GM21825 (cell line): Measurements from ENCODE around the gene CHRND.

ENCODE experiments used
- ATAC-seq: cut with Tn5 transposase; IDR thresholded peaks from one replicate; pipeline ENCODE4 v1.9.1; 2021; ENCODE audit warnings: mild to moderate bottlenecking, moderate library complexity; ENCODE audit not compliant: unreplicated experiment

The CHRND gene

GRCh38 chr2:232525791-232526371, at the start of gene CHRND:
Gene CHRND (plus strand): TSS chr2:232526160. CDS start chr2:232526216, 56 bp downstream.
- ATAC-seq: no peak

- no peak for ATAC-seq
Measured at GRCh38 chr2:232476791-232477190, 49.2 kb upstream of the CHRND start.

- ATAC-seq: no peak
Measured at GRCh38 chr2:232477751-232478510, 48.0 kb upstream of the CHRND start.

GRCh38 chr2:232478571-232479340, 47.2 kb upstream of the CHRND start:
- ATAC-seq: no peak

GRCh38 chr2:232479341-232480200, 46.4 kb upstream of the CHRND start:
- no peak for ATAC-seq

GRCh38 chr2:232480201-232481190, 45.5 kb upstream of the CHRND start:
- no peak for ATAC-seq

GRCh38 chr2:232481322-232482140, 44.4 kb upstream of the CHRND start:
- ATAC-seq: no peak

GRCh38 chr2:232482301-232483238, 43.4 kb upstream of the CHRND start:
- no peak for ATAC-seq

GRCh38 chr2:232483311-232483922, 42.5 kb upstream of the CHRND start:
- no peak for ATAC-seq

GRCh38 chr2:232483923-232484627, 41.9 kb upstream of the CHRND start:
- no peak for ATAC-seq

GRCh38 chr2:232484628-232485347, 41.2 kb upstream of the CHRND start:
- no peak for ATAC-seq

GRCh38 chr2:232485348-232485756, 40.6 kb upstream of the CHRND start:
- no peak for ATAC-seq

GRCh38 chr2:232485757-232486557, 40.0 kb upstream of the CHRND start:
- ATAC-seq: no peak

GRCh38 chr2:232486558-232487384, 39.2 kb upstream of the CHRND start:
- no peak for ATAC-seq
